NOMO-1 treated with dmso at 0.1 percent for 144 hours (cell line): ENCODE results near the gene CRB2.
"Not testable (repeated sequence)": the region's sequence is repeated elsewhere in the genome, so short reads cannot be mapped to it uniquely, and the experiment has no call there.

Source experiments
- DNase-seq: peaks from one replicate; lab custom pipeline; 2025; ENCODE audit not compliant: unreplicated experiment; lab: John Stamatoyannopoulos, UW

Gene CRB2

DNA sequence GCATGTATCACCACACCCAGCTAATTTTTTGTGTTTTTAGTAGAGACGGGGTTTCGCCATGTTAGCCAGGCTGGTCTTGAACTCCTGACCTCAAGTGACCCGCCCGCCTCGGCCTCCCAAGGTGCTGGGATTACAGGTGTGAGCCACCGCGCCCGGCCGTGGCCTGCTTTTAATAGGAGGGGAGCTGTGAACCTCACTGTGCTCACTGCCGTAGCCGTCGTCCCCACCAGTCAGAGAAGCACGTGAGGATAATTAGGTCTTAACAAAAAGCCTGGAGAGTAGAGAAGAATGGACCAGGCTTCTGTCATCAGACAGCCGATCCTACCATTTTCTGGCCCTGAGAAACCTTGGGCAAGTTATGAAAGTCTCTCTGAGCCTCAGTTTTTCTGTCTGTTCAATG, 42.9 kb downstream of the CRB2 start:
- DNase-seq, result not testable (repeated sequence)

DNA sequence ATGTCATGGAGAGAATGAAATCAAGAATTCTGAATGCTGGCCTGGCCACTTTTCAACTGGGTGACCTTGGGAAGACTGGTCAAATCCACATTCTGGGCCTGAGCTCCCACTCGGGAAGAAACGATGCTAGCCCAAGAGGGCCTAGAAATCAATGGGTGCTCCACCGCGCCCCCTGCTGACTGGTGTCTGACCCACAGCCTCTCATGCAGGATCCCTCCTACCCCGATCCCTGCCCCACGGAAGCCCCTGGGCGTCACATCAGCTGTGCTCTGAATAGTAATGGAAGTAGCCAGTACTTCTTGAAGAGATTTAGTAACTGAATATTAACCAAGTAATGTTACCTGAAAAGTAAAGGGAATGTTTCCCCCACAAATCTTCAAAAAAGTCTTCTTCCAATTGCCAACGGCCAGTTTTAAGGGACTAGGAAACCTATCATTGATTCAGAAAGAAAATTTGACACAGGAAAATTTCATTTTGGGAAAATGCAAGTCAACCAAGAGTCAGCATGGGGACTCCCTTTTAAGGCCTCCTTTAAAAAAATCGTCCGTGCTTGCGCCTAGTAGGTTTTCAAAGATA, 43.9 kb downstream of the CRB2 start:
- DNase-seq, result no peak

GRCh38 chr9:123400926-123401503, 45.0 kb downstream of the CRB2 start:
- no peak for DNase-seq

DNA sequence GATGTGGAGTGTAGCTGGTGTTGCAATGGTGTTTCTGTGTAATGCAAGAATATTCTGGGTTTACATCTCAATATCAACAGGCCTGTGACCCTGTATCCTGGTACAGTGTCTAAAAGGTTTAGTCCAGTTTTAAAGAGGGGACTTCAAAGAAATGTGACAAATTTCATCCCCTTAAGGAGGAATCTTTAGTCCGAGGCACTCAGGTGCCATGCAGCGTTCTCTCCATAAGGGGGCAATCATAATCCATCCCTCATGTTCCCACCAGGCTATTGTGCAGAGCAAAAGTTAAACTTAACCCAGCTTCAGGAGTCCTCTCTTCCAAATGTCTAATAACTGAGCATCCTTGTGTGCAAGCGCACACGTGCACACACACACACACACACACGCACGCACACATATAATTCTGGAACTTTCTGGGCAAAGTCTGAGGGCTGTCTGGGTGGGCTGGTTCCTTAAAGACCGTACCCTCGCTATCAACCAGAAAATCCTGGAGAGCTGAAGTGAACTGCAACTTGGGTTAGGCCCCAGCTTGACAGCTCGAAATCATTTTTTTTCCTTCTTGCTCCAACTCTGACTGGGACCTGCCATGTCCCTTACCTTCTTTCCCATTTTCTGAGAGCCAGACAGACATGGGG, 46.0 kb downstream of the CRB2 start:
- DNase-seq, result no peak

DNA sequence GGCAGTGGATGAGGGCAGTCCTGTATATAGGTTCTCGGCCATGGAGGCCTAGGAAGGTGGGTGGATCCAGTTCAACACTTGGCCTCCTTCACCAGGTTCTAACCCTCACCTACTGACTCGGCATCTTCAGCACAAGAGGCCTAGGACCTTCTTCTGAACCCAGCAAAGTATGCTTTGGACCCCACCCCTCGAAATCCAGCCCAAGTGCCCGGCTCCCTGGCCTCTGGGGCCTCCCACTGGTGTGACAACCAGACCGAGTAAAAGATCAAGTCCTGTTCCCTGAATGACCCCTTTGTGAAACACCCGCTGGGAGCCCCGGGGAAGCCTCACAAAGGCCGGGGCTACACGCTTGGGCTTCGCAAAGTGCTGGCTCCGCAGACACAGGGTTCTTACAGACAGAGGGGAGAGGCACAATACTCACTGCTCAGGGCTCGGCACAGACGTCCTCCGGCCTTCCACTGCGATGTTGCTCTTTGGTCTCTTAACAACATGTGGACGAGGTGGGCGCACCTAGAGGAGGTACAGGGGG, 47.0 kb downstream of the CRB2 start:
- DNase-seq, result no peak

- no peak for DNase-seq
Measured at GRCh38 chr9:123406016-123406415, 50.0 kb downstream of the CRB2 start.

DNA sequence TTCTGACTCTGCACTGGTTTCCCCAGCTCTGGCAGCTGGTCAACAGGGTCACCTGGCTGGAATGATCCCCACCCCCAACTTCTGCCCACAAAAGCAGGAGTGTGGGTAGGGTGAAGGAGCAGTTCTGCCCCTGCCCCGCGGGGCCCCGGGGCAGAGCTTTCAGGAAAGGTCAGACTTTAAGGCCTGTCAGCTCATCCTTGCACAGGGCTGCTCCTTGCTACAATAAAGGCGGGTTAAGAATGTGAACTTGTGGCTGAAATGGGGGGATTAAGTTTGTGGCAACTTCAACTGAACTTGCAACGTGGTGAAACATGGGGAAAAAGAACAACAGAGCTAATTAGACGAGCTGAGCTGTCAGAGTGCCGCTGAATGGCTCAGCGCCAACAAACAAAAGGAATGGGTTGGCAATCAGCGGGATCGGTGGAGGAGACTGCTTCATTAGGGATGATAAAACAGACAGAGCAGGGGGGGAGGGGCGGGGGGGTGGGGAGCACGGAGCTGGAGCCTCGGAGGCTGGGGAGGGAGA, 50.8 kb downstream of the CRB2 start:
- no peak for DNase-seq

DNA sequence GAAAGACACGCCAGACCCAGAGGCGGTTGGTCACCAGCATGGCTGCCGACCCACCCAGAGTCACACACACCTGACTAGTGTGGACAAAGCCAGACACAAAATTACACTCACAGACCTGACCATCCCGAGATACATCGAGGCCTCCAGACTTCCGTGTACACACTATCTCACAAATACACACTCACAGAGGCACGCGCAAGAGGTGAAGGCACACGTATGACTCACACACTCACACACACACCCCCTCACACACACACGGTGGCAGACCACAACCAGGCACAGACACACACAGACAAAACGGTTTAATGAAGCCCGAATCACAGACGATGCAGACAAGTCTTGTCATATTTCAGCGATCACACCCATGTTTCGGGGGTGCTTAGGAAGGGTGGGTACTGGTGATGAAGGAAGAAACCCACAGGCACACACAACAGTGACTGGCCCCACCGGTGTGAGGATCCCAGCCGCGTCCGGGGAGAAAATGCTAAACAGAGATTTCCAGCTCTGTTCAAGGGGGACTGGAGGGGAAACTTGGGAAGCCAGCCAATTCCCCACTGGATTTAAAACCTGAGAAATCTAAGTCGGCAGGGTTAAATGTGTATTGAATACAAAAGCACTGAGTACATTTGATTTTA, 51.3 kb downstream of the CRB2 start:
- DNase-seq, result no peak

DNA sequence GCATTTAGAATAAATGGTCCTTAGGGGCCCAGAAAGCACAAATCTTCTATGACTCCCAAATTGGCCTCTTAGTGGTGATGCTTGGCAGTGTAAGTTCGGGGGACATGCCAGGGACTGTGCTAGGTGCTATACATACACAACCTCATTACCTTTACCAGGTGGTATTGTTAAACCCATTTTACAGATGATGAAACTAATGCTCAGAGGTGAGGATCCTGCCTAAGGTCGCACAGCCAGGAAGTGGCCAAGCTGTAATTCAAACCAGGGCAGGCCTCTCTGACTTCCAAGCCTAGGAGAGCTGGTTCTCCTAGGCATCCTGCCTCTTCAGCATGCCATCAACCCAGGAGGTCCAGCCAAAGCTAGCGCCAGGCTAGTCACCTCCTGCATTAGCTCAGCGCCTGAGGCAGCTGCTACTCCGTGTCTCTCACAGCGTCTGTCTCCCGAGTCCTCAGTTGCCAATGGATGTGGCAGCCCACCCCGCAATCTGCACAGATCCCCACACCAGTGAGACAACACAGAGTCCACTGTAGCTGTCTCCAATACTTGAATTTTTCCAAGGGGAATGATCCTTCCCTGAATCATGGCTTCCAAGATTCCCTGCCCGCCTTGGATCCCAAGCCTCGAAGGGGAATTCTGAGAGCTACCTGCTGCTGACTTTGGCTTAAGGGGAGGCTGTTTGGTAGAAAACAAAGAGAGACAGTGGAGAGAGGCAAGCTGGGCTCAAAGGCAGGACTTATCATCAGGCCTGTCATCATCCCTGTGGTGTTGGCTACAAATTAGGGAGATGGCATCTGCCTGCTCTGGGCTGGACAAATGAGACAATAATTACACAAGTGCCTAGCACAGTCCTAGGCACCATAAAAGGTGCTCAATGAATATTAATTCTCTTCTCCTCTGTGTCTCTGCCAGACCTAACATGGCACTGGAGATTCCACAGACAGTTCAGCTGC, 52.6 kb downstream of the CRB2 start:
- DNase-seq, result no peak

GRCh38 chr9:123410281-123410910, 54.4 kb downstream of the CRB2 start:
- no peak for DNase-seq

DNA sequence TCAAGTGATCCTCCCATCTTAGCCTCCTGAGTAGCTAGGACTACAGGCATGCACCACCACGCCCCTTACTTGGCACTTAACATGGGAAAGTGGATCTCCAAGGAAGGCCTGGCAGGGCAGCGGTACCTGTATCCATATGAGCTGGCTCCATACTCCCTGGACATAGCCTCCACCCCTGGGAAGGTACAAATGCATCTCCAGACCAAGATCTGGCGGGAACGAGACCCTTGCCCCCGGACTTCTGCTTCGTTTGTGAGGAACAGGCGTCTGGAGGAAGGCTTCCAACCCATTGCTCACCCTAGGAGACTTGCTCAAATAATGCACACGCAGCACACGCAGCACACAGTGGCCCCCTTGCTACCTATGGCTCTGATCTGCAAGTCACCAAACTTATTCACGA, 55.2 kb downstream of the CRB2 start:
- no peak for DNase-seq

- no peak for DNase-seq
Measured at GRCh38 chr9:123411636-123412035, 55.6 kb downstream of the CRB2 start.

DNA sequence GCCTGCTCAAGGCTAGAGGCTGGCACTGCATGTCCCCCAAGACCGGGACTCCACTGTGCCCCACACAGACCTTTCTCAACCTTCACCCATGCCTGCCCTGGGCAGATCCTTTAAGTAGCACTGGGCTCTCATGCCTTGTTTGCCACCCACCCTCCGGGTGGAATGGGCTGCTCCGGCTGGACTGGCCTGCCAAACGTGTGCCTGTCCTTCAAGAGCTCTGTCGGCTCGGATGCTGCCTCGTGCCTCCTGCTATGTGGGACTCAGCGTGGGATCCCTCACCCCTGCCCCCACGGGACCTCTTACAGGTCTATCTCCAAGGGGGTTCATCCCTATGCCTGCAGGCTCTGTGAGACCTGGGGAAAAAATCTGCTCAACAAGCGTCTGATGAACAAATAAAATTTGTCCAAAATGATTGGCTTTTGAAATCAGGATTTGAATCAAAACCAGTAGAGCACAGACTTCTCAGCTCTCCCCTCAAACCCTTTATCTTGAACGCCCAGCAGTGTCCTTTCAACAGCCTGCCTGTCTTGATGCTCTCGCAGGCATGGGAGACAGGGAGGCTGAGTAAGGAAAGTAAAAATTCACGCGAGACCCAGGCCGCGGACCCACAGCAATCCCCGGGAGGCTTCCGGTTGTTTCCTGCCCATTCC, 56.3 kb downstream of the CRB2 start:
- no peak for DNase-seq

DNA sequence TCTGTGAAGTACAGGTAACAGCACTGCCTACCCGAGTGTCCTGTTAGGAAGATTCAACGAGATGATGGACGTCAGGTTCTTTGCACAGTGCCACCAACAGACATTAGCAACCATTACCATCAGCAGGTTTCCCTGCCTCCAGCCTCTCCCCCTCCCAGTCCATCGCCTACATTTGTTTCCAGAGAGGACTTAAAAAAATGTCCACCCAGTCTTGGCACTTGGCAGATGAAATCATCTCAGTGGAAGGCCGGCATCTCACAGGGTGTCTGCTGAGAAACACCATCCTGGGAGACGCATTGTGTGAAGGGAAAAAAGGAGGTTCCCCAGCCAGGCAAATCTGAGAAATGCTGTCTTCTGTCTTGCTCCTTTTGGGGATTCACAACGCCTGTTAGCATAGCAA, 58.2 kb downstream of the CRB2 start:
- DNase-seq, result no peak

- no peak for DNase-seq
Measured at GRCh38 chr9:123414936-123415930, 59.2 kb downstream of the CRB2 start.

DNA sequence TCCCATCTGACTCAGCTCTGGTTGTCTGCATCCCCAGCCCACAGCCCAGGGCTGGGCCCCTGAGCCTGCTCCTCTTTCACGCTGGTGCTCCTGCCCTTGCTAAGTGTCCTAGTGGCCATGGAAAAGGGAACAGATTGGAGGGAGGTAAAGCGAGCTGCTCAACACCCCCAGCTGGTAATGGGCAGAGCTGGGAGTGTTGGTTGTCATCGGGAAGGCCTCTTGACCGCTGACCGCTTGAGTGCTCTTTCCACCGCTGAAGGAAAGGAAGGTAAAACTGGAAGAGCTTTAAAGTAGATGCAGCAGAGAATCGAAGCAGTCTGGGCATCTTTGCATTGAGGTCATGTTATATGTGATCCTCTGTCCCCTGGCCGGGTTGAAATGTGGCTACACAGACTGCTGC, 60.2 kb downstream of the CRB2 start:
- no peak for DNase-seq

DNA sequence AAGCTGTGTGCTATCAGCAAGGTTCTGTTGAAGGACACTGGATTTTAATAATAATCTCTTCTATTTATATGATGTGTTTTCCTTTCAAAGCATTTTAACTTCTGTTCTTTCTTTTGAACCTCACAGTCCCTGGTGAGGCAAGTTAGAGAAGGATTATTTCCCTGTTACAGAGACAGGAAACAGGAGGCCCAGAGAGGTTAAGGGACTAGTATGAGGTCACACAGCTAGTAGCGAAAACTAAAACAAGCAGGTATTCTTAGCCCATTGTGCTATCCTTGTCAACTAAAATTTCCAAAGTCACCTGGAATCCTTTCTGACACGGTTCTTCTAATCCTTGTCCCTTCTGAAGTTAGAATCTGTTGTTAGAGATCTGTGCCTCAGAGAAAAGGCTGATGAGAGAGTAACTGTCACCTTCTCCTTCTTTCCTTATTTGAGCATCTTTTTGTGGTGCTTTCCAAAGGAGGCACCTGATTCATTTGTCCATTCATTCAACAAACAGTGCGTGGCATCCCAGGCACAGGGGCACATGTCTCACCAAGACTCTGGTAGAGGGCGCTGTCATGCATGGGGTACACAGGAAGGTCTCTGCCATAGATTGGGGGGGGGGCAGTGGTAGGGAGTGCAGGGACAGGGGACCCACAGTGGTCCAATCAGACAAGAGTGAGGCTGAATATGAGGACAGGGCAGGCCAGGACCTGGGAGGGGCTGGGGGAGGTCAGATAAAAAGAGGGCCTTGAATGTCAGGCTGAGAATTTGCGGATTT, 61.5 kb downstream of the CRB2 start:
- DNase-seq, result no peak

DNA sequence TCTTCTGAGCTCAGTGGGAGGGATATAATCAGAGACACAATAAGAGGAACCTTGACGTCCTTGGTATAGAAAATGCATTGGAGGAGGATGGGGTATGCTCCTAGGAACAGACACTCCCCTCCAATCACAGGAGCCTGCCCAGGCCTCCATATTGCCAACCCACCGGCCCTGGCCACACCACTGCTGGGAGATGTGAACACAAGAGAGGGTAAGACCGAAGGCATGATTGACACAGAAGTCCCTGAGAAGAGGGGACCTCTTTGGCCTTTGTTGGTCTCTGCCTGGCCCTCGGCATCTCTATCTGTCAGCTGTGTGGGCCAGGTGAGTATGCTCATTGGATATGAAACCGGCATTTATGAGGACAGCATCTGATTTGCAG, 62.0 kb downstream of the CRB2 start:
- no peak for DNase-seq
